Stimulated activated naive B cell treated with anti-CD40 and anti-IgM and Interleukin-4, amounts not matched to agents 10 μg/mL and 1 μg/mL and 100 μg/mL, for 72 hours (primary cell): Measurements from ENCODE around the gene CNOT10.
"Not testable (repeated sequence)": the region's sequence is repeated elsewhere in the genome, so short reads cannot be mapped to it uniquely, and the experiment has no call there.

Experiments
- ATAC-seq, 2 donors: fragments of 150-1000 bp; cut with Tn5 transposase; replicated peaks; 2 replicates each; pipeline ENCODE4 v1.10.0; 2021; ENCODE audit warnings: moderate library complexity in 1 of 2
- DNase-seq: peaks from one replicate; pipeline ENCODE4 v3.0.0; 2021
- H3K27ac Mint-ChIP-seq: one replicate; pipeline ENCODE4 v1.8.0; 2022; ENCODE audit warnings: mild to moderate bottlenecking, mixed read lengths
- H3K27me3 Mint-ChIP-seq, 2 donors: one replicate each; pipeline ENCODE4 v1.8.0; 2022; ENCODE audit warnings: mixed read lengths in 2 of 2
- H3K36me3 Mint-ChIP-seq, 2 donors: one replicate each; pipeline ENCODE4 v1.8.0; 2022; ENCODE audit warnings: mixed read lengths in 2 of 2, mild to moderate bottlenecking in 1 of 2
- H3K4me1 Mint-ChIP-seq, 2 donors: one replicate each; pipeline ENCODE4 v1.8.0; 2022; ENCODE audit warnings: mixed read lengths in 2 of 2, mild to moderate bottlenecking in 1 of 2
- H3K4me3 Mint-ChIP-seq, 2 donors: one replicate each; pipeline ENCODE4 v1.8.0; 2022; ENCODE audit warnings: mild to moderate bottlenecking in 2 of 2, mixed read lengths in 2 of 2, moderate library complexity in 1 of 2
- H3K9me3 Mint-ChIP-seq, 2 donors: one replicate each; pipeline ENCODE4 v1.8.0; 2022; ENCODE audit warnings: mixed read lengths in 2 of 2, mild to moderate bottlenecking in 1 of 2

Gene CNOT10

GRCh38 chr3:32757618-32758374, 72.8 kb downstream of the CNOT10 start:
- DNase-seq (no peak), ATAC-seq (no peak)
- Mint-ChIP-seq H3K27me3 (no peaks in the 10 kb centered on the region), H3K4me3 (no peak overlapping the region), H3K36me3 (peaks cover 22 to 37% of the 10 kb centered on the region in 2 donors), H3K9me3 (no peaks in the 10 kb centered on the region), H3K27ac (no peak overlapping the region), H3K4me1 (no peaks in the 10 kb centered on the region)

GRCh38 chr3:32758375-32758753, 73.4 kb downstream of the CNOT10 start:
- H3K27me3 Mint-ChIP-seq, result no peaks in the 10 kb centered on the region
- ATAC-seq, result no peak
- DNase-seq, result no peak
- no peak overlapping the region for H3K27ac Mint-ChIP-seq
- no peak overlapping the region for H3K4me3 Mint-ChIP-seq
- H3K9me3 Mint-ChIP-seq, result no peaks in the 10 kb centered on the region
- peaks cover 20 to 34% of the 10 kb centered on the region in 2 donors for H3K36me3 Mint-ChIP-seq
- H3K4me1 Mint-ChIP-seq, result no peaks in the 10 kb centered on the region

GRCh38 chr3:32759342-32759741, 74.4 kb downstream of the CNOT10 start:
- peak overlapping the region; percentile 49 for H3K27ac Mint-ChIP-seq
- H3K4me1 Mint-ChIP-seq, result no peaks in the 10 kb centered on the region
- H3K4me3 Mint-ChIP-seq, result no peak overlapping the region
- DNase-seq (no peak), ATAC-seq (no peak)
- H3K36me3 Mint-ChIP-seq, result peaks cover 22 to 35% of the 10 kb centered on the region in 2 donors
- no peaks in the 10 kb centered on the region for H3K9me3 Mint-ChIP-seq
- H3K27me3 Mint-ChIP-seq, result no peaks in the 10 kb centered on the region

GRCh38 chr3:32764481-32764880, 79.5 kb downstream of the CNOT10 start:
- Mint-ChIP-seq H3K27ac (no peak overlapping the region), H3K4me1 (peaks cover 3 to 4% of the 10 kb centered on the region in 2 donors), H3K9me3 (no peaks in the 10 kb centered on the region), H3K36me3 (peaks cover 30 to 38% of the 10 kb centered on the region in 2 donors), H3K27me3 (no peaks in the 10 kb centered on the region), H3K4me3 (no peak overlapping the region)
- DNase-seq, result no peak
- ATAC-seq, result no peak

GRCh38 chr3:32778389-32778788, 93.4 kb downstream of the CNOT10 start:
- Mint-ChIP-seq H3K4me1 (peaks cover 0 to 3% of the 10 kb centered on the region in 2 donors), H3K4me3 (no peak overlapping the region), H3K27ac (no peak overlapping the region), H3K36me3 (peaks cover 17 to 44% of the 10 kb centered on the region in 2 donors), H3K9me3 (no peaks in the 10 kb centered on the region), H3K27me3 (peaks cover 8 to 11% of the 10 kb centered on the region in 2 donors)
- ATAC-seq (no peak), DNase-seq (no peak)

- H3K4me1 Mint-ChIP-seq, result peaks cover 0 to 3% of the 10 kb centered on the region in 2 donors
- no peak for ATAC-seq
- no peak for DNase-seq
- peaks cover 8 to 11% of the 10 kb centered on the region in 2 donors for H3K27me3 Mint-ChIP-seq
- H3K9me3 Mint-ChIP-seq, result no peaks in the 10 kb centered on the region
- H3K36me3 Mint-ChIP-seq, result peaks cover 12 to 29% of the 10 kb centered on the region in 2 donors
- H3K27ac Mint-ChIP-seq, result peak overlapping the region; percentile 32
- peak overlapping the region; percentile 88 to 94 for H3K4me3 Mint-ChIP-seq
Measured at GRCh38 chr3:32780071-32780734, 95.2 kb downstream of the CNOT10 start.

- Mint-ChIP-seq H3K27ac (peak overlapping the region; percentile 77), H3K27me3 (peaks cover 8 to 11% of the 10 kb centered on the region in 2 donors), H3K4me1 (peaks cover 0 to 3% of the 10 kb centered on the region in 2 donors), H3K36me3 (peaks cover 12 to 26% of the 10 kb centered on the region in 2 donors), H3K4me3 (peak overlapping the region; percentile 88 to 94), H3K9me3 (no peaks in the 10 kb centered on the region)
- ATAC-seq, result peak; percentile 18 to 38
- DNase-seq, result peak; percentile 18
Measured at GRCh38 chr3:32780735-32781210, 95.8 kb downstream of the CNOT10 start.

GRCh38 chr3:32781211-32781968, 96.4 kb downstream of the CNOT10 start:
- Mint-ChIP-seq H3K4me3 (peak overlapping the region; percentile 88 to 94), H3K9me3 (no peaks in the 10 kb centered on the region), H3K36me3 (peaks cover 9 to 19% of the 10 kb centered on the region in 2 donors), H3K27ac (peak overlapping the region; percentile 77), H3K4me1 (peaks cover 0 to 3% of the 10 kb centered on the region in 2 donors), H3K27me3 (peaks cover 8 to 11% of the 10 kb centered on the region in 2 donors)
- DNase-seq (peak; percentile 71), ATAC-seq (peak; percentile 93 to 95)

GRCh38 chr3:32781969-32782270, 96.9 kb downstream of the CNOT10 start:
- Mint-ChIP-seq H3K36me3 (peaks cover 9 to 18% of the 10 kb centered on the region in 2 donors), H3K27me3 (peaks cover 8 to 11% of the 10 kb centered on the region in 2 donors), H3K4me3 (peak overlapping the region; percentile 50 to 52), H3K27ac (peak overlapping the region; percentile 42)
- H3K9me3 Mint-ChIP-seq, DNase-seq, H3K4me1 Mint-ChIP-seq, ATAC-seq: not testable (repeated sequence)

GRCh38 chr3:32782407-32782806, 97.4 kb downstream of the CNOT10 start:
- peak overlapping the region; percentile 50 to 52 for H3K4me3 Mint-ChIP-seq
- no peak for ATAC-seq

GRCh38 chr3:32791833-32792232, 106.8 kb downstream of the CNOT10 start:
- ATAC-seq, result no peak
- DNase-seq, result no peak
- Mint-ChIP-seq H3K36me3 (no peaks in the 10 kb centered on the region), H3K4me3 (no peak overlapping the region), H3K9me3 (no peaks in the 10 kb centered on the region), H3K4me1 (no peaks in the 10 kb centered on the region), H3K27me3 (peaks cover 0 to 11% of the 10 kb centered on the region in 2 donors), H3K27ac (no peak overlapping the region)

More at GRCh38 chr3:32782407-32782806, 97.4 kb downstream of the CNOT10 start:
- Mint-ChIP-seq H3K4me1 (peaks cover 0 to 3% of the 10 kb centered on the region in 2 donors), H3K27me3 (peaks cover 10 to 11% of the 10 kb centered on the region in 2 donors), H3K9me3 (no peaks in the 10 kb centered on the region), H3K36me3 (peaks cover 9 to 18% of the 10 kb centered on the region in 2 donors), H3K27ac (no peak overlapping the region)
- DNase-seq, result no peak

GRCh38 chr3:32794487-32795308, 109.7 kb downstream of the CNOT10 start:
- Mint-ChIP-seq H3K27ac (no peak overlapping the region), H3K4me1 (no peaks in the 10 kb centered on the region), H3K36me3 (no peaks in the 10 kb centered on the region), H3K27me3 (peaks cover 0 to 6% of the 10 kb centered on the region in 2 donors), H3K9me3 (no peaks in the 10 kb centered on the region), H3K4me3 (no peak overlapping the region)
- ATAC-seq (no peak), DNase-seq (no peak)

- H3K9me3 Mint-ChIP-seq, H3K27ac Mint-ChIP-seq, H3K4me3 Mint-ChIP-seq, H3K27me3 Mint-ChIP-seq, DNase-seq, H3K4me1 Mint-ChIP-seq, ATAC-seq, H3K36me3 Mint-ChIP-seq: not testable (repeated sequence)
Measured at GRCh38 chr3:32796384-32796950, 111.5 kb downstream of the CNOT10 start.
